Left ventricle myocardium inferior (tissue), 1 donor: ENCODE data around the gene EVA1A. TPM values are rescaled to one million over a fixed set of nuclear protein-coding genes. Genes with fewer than 3 reads are reported as not detected.
"Not testable (repeated sequence)": the region's sequence is repeated elsewhere in the genome, so short reads cannot be mapped to it uniquely, and the experiment has no call there.

Experiments
- DNase-seq: peaks from one replicate; pipeline ENCODE4 v3.0.0-alpha.2; 2020
- H3K27ac ChIP-seq: fragments of 200-600 bp; replicated peaks from 2 replicates; pipeline ENCODE4 v1.8.0; 2021
- H3K27me3 ChIP-seq: fragments of 200-600 bp; 2 replicates; pipeline ENCODE4 v1.8.0; 2021; ENCODE audit warnings: low read depth
- H3K36me3 ChIP-seq: fragments of 200-600 bp; 2 replicates; pipeline ENCODE4 v1.8.0; 2021
- H3K4me1 ChIP-seq: fragments of 200-600 bp; 2 replicates; pipeline ENCODE4 v1.8.0; 2021
- H3K4me3 ChIP-seq: fragments of 200-600 bp; 2 replicates; pipeline ENCODE4 v1.8.0; 2021; ENCODE audit warnings: mild to moderate bottlenecking, moderate library complexity
- H3K9me3 ChIP-seq: fragments of 200-600 bp; replicated peaks from 2 replicates; pipeline ENCODE4 v1.8.0; 2021
- intact Hi-C: fragments of 100-400 bp; cut with micrococcal nuclease; formaldehyde crosslinking; loops from one replicate; pipeline ENCODE4 v1.11.0; 2022
- total RNA-seq: library from RNA; stranded (reverse); fragmentation: NEBNext Ultra II Directional; extraction: Animal tissue kit (Norgen Biotek cat#: 25700); gene quantifications from one replicate; pipeline ENCODE4 v1.2.1, GENCODE V29; 2021
- TF ChIP-seq, protein P1 (sequence below): fragments of 200-600 bp; IDR thresholded peaks from 2 replicates; pipeline ENCODE4 v1.8.0; 2021; ENCODE audit warnings: antibody characterized with exemption, mild to moderate bottlenecking, borderline replicate concordance
- donor health status: DM: no; HTN: yes; CAD: no; lungs with severe emphysema.

EVA1A gene
- total RNA-seq, 1 donor from 2014 or later = 0.41 TPM

DNA sequence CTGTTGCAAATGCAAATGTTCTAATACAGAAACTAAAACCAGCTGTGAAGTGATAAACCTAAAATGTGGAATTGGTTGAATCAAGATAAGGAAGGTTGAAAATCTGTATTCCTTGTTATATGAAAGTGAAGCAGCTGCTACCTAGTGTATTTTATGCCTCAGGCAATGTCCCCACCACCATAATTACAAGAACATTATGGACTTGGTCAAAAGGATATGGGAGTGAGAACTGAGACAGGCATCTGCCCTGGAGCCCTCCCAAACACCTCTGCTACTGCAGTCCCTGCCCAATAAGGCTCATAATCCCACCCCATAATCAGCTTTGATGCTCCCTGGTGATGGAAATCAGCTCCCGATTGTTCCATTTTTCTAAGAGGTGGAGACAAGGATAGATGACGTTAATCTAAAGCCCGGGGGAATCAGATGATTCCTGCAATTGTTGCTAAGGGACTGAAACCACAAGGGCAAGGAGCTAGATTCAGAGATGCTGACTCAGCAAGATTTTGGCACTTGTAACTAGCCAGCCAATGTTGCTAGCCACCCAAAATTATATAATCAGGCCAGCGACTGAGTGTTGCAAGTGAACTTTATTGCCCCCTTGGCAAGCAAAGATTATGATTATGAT, 69.5 kb downstream of the EVA1A start:
- no peak overlapping the region for H3K4me3 ChIP-seq
- no peak overlapping the region for H3K27ac ChIP-seq
- peaks cover 6% of the 10 kb centered on the region for H3K4me1 ChIP-seq
- DNase-seq = no peak
- intact Hi-C loops = no loop called here
- TF ChIP-seq, protein P1, sequence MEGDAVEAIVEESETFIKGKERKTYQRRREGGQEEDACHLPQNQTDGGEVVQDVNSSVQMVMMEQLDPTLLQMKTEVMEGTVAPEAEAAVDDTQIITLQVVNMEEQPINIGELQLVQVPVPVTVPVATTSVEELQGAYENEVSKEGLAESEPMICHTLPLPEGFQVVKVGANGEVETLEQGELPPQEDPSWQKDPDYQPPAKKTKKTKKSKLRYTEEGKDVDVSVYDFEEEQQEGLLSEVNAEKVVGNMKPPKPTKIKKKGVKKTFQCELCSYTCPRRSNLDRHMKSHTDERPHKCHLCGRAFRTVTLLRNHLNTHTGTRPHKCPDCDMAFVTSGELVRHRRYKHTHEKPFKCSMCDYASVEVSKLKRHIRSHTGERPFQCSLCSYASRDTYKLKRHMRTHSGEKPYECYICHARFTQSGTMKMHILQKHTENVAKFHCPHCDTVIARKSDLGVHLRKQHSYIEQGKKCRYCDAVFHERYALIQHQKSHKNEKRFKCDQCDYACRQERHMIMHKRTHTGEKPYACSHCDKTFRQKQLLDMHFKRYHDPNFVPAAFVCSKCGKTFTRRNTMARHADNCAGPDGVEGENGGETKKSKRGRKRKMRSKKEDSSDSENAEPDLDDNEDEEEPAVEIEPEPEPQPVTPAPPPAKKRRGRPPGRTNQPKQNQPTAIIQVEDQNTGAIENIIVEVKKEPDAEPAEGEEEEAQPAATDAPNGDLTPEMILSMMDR = no peak
- no peaks in the 10 kb centered on the region for H3K36me3 ChIP-seq
- no peaks in the 10 kb centered on the region for H3K27me3 ChIP-seq
- H3K9me3 ChIP-seq = peaks cover 5% of the 10 kb centered on the region

DNA sequence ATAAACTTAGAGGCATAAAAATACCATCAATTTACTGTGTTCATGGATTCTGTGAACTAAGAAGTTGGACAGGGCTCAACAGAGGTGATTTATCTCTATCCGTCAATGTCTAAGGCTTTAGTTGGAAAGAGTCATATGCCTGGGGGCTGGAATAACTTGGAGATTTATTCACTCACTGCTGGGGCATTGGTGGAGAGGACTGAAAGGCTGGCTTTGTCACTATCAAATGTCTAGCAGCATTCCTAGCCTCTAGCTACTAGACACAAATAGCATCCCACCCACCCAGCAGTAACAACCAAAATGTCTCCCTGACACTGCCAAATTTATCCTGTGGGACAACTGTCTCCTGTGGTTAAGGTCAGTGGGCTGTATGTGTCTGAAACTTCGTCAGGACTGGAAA, 71.0 kb downstream of the EVA1A start:
- Histone ChIP-seq H3K9me3 (peaks cover 5% of the 10 kb centered on the region), H3K4me1 (peaks cover 6% of the 10 kb centered on the region), H3K27me3 (no peaks in the 10 kb centered on the region), H3K27ac (no peak overlapping the region), H3K4me3 (no peak overlapping the region), H3K36me3 (no peaks in the 10 kb centered on the region)
- no peak for DNase-seq
- TF ChIP-seq, protein P1 = no peak
- intact Hi-C loops = no loop called here

DNA sequence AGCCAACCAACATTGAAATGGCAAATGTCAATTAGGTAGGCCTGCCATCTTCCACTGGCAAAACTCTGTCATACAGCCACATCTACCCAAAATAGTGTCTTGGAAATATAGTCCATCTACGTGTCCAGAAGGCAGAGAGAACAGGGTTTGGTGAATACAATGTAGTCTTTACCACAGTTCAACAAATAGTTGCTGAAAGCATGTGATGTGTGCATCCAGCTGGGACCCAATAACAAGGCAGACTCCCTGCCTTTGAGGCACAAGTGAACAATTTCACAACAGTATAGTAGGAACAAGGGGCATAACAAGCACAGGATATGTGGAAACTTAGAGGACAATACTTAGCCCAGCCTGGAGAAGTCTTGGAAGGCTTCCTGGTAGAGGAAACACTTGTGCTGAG, 72.6 kb downstream of the EVA1A start:
- Histone ChIP-seq H3K27ac (no peak overlapping the region), H3K27me3 (no peaks in the 10 kb centered on the region), H3K4me1 (peaks cover 6% of the 10 kb centered on the region), H3K4me3 (no peak overlapping the region), H3K36me3 (no peaks in the 10 kb centered on the region), H3K9me3 (peaks cover 5% of the 10 kb centered on the region)
- no peak for DNase-seq
- TF ChIP-seq, protein P1 = no peak
- intact Hi-C loops = no loop called here

DNA sequence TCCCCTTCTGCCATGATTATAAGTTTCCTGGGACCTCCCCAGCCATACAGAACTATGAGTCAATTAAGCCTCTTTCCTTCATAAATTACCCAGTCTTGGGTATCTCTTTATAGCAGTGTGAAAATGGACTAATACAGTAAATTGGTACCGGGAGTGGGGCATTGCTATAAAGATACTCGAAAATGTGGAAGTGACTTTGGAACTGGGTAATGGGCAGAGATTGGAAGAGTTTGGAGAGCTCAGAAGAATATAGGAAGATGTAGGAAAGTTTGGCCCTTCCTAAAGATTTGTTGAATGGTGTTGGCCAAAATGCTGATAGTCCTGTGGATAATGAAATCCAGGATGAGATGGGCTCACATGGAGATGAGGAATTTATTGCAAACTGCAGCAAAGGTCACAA, 74.0 kb downstream of the EVA1A start:
- DNase-seq, H3K4me1 ChIP-seq, H3K27ac ChIP-seq, H3K9me3 ChIP-seq, intact Hi-C loops, H3K4me3 ChIP-seq, H3K36me3 ChIP-seq, H3K27me3 ChIP-seq: not testable (repeated sequence)

DNA sequence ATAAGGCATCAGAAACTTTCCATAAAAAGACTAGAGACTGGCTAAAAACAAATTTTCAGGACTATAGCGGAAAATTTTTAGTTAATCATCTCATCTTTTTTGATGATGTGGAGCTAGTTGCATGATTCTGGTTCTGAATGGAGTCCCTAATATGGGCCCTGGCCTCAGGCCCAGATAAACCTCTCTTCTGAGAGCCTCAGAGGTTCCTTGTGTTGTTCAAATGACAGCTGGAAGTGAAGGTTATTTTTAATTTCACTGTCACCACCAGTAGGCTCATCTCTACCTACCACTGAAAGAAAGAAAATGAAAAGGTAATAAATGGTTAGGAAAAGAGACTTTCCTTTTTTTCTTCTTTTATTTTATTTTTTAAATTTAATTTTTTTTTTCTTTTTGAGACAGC, 75.9 kb downstream of the EVA1A start:
- TF ChIP-seq, protein P1 = no peak
- no peak for DNase-seq
- H3K36me3 ChIP-seq = no peaks in the 10 kb centered on the region
- H3K27me3 ChIP-seq = no peaks in the 10 kb centered on the region
- H3K4me1 ChIP-seq = no peaks in the 10 kb centered on the region
- H3K27ac ChIP-seq = no peak overlapping the region
- peaks cover 5% of the 10 kb centered on the region for H3K9me3 ChIP-seq
- no peak overlapping the region for H3K4me3 ChIP-seq
- intact Hi-C loops = no loop called here

DNA sequence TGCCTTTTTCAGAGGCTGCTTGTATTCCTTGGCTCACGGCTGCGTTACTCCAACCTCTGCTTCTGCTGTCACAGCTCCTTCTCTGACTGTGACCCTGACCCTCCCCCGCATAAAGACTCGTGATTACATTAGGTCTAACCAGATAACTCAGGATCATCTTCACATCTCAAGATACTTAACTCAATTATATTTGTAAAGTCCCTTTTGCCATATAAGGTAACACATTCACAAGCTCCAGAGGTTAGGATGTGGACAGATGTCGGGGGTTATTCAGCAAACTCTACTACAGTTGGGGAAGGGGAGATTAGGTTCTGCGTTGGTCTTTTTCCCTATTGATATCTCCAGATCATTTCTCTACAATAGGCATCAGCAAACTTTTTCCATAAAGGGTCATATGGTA, 76.9 kb downstream of the EVA1A start:
- Histone ChIP-seq H3K27me3 (no peaks in the 10 kb centered on the region), H3K4me3 (no peak overlapping the region), H3K9me3 (peaks cover 5% of the 10 kb centered on the region), H3K4me1 (no peaks in the 10 kb centered on the region), H3K36me3 (no peaks in the 10 kb centered on the region), H3K27ac (no peak overlapping the region)
- intact Hi-C loops = no loop called here
- no peak for DNase-seq
- TF ChIP-seq, protein P1 = no peak
